H1 (cell line): ENCODE data around the gene CSRNP3. TPM values are rescaled to one million over a fixed set of nuclear protein-coding genes. Genes with fewer than 3 reads are reported as not detected.

ENCODE experiments used
- CTCF ChIA-PET: fragments of 300-600 bp; sonication (Branson Sonifier 250); formaldehyde crosslinking; loops from one replicate; lab custom pipeline; 2021; ENCODE audit not compliant: partially characterized antibody; lab: Charles Lee
- POLR2A ChIA-PET: fragments of 300-600 bp; sonication (Branson Sonifier 250); formaldehyde crosslinking; loops from one replicate; lab custom pipeline; 2021; ENCODE audit warnings: inconsistent platforms; ENCODE audit not compliant: partially characterized antibody; lab: Charles Lee
- DNase-seq, 2 experiments: peaks; one replicate each; pipeline versions ENCODE4 v3.0.0 to v3.0.0-alpha.2; 2010 to 2022; ENCODE audit warnings: low spot score in 2 of 2, low read depth in 1 of 2, mixed read lengths in 1 of 2
- FAIRE-seq: peaks from 2 replicates; lab custom pipeline; 2011; peaks lifted over from hg19 to GRCh38; lab: Jason Lieb, UNC
- H2AFZ ChIP-seq: 2 replicates; pipeline ENCODE4 v1.8.1; 2012; ENCODE audit warnings: low read length, inconsistent platforms
- H2AK5ac ChIP-seq: 2 replicates; pipeline ENCODE4 v1.6.1; 2013; ENCODE audit warnings: low read depth, low read length
- H2BK120ac ChIP-seq: replicated peaks from 2 replicates; pipeline ENCODE3; 2013; ENCODE audit warnings: low read depth, low read length, inconsistent platforms
- H2BK12ac ChIP-seq: 2 replicates; pipeline ENCODE4 v1.6.1; 2013; ENCODE audit warnings: low read depth, low read length
- H2BK15ac ChIP-seq: 2 replicates; pipeline ENCODE4 v1.6.1; 2013; ENCODE audit warnings: low read length
- H2BK20ac ChIP-seq: 2 replicates; pipeline ENCODE4 v1.6.1; 2013; ENCODE audit warnings: low read length
- H2BK5ac ChIP-seq: 2 replicates; pipeline ENCODE4 v1.6.1; 2013; ENCODE audit warnings: low read depth, low read length
- H3K14ac ChIP-seq: 2 replicates; pipeline ENCODE4 v1.6.1; 2013; ENCODE audit warnings: inconsistent platforms; ENCODE audit not compliant: insufficient read length
- H3K18ac ChIP-seq: 2 replicates; pipeline ENCODE4 v1.6.1; 2013; ENCODE audit warnings: low read length; ENCODE audit errors: extremely low read depth
- H3K23ac ChIP-seq: 2 replicates; pipeline ENCODE4 v1.6.1; 2013; ENCODE audit warnings: inconsistent platforms; ENCODE audit not compliant: insufficient read length
- H3K23me2 ChIP-seq: 2 replicates; pipeline ENCODE4 v1.6.1; 2013; ENCODE audit warnings: low read depth, low read length
- H3K27ac ChIP-seq: 2 replicates; pipeline ENCODE4 v1.6.1; 2011; ENCODE audit warnings: low read depth, low read length, inconsistent platforms
- H3K27me3 ChIP-seq, 4 experiments: replicated peaks in 1 of 4; 1 replicate in 1 of 4; 2 replicates in 3 of 4; pipeline versions ENCODE4 v1.6.1 to v1.8.1; 2011 to 2013; ENCODE audit warnings: low read length in 3 of 4, mild to moderate bottlenecking in 3 of 4, inconsistent platforms in 2 of 4, mixed read lengths in 2 of 4, moderate library complexity in 1 of 4; ENCODE audit not compliant: control insufficient read depth in 3 of 4, insufficient read depth in 3 of 4; ENCODE audit errors: extremely low read depth in 1 of 4
- H3K36me3 ChIP-seq, 4 experiments: 2 replicates each; pipeline versions ENCODE4 v1.6.1 to v1.8.1; 2011 to 2013; ENCODE audit warnings: mild to moderate bottlenecking in 4 of 4, low read length in 3 of 4, moderate library complexity in 2 of 4, control low read depth in 1 of 4, inconsistent platforms in 1 of 4; ENCODE audit not compliant: insufficient read depth in 4 of 4, control insufficient read depth in 2 of 4
- H3K4ac ChIP-seq: replicated peaks from 2 replicates; pipeline ENCODE3; 2013; ENCODE audit warnings: low read length, low read depth, mixed read lengths, inconsistent platforms; ENCODE audit not compliant: insufficient read length
- H3K4me1 ChIP-seq, 4 experiments: replicated peaks in 1 of 4; 1 replicate in 1 of 4; 2 replicates in 3 of 4; pipeline versions ENCODE4 v1.6.1 to v1.8.1; 2011 to 2013; ENCODE audit warnings: low read length in 3 of 4, inconsistent platforms in 2 of 4, mixed read lengths in 1 of 4; ENCODE audit not compliant: insufficient read depth in 4 of 4, control insufficient read depth in 3 of 4
- H3K4me2 ChIP-seq, 2 experiments: 2 replicates each; pipeline versions ENCODE4 v1.6.1 to v1.8.1; 2011 to 2013; ENCODE audit warnings: low read depth in 2 of 2, low read length in 2 of 2, control low read depth in 1 of 2, inconsistent platforms in 1 of 2, mild to moderate bottlenecking in 1 of 2; ENCODE audit not compliant: insufficient read depth in 1 of 2
- H3K4me3 ChIP-seq, 4 experiments: fragments of 200-600, 300-600 bp in 1 of 4; sonication (generic), shearing (Covaris generic), sonication (Bioruptor Twin) in 1 of 4; 2 replicates each; pipeline versions ENCODE4 v1.5.1 to v1.8.1; 2011 to 2016; ENCODE audit warnings: low read length in 4 of 4, low read depth in 3 of 4, control low read depth in 2 of 4, inconsistent platforms in 2 of 4, mild to moderate bottlenecking in 2 of 4, mixed read lengths in 1 of 4, moderate library complexity in 1 of 4; ENCODE audit not compliant: insufficient read depth in 2 of 4; ENCODE audit errors: extremely low read depth in 1 of 4
- H3K56ac ChIP-seq: replicated peaks from 2 replicates; pipeline ENCODE3; 2013; ENCODE audit warnings: low read depth, mild to moderate bottlenecking, mixed read lengths, low read length, inconsistent platforms; ENCODE audit not compliant: insufficient read length
- H3K79me1 ChIP-seq: 2 replicates; pipeline ENCODE4 v1.6.1; 2013; ENCODE audit warnings: low read depth, low read length, control low read depth
- H3K79me2 ChIP-seq, 2 experiments: 2 replicates each; pipeline versions ENCODE4 v1.6.1 to v1.8.1; 2012 to 2013; ENCODE audit warnings: low read length in 2 of 2, mild to moderate bottlenecking in 2 of 2, inconsistent platforms in 1 of 2; ENCODE audit not compliant: insufficient read depth in 2 of 2, control insufficient read depth in 1 of 2
- H3K9ac ChIP-seq, 4 experiments: replicated peaks in 1 of 4; 1 replicate in 1 of 4; 2 replicates in 3 of 4; pipeline versions ENCODE4 v1.6.1 to v1.8.1; 2011 to 2013; ENCODE audit warnings: low read depth in 3 of 4, low read length in 3 of 4, control low read depth in 2 of 4, mild to moderate bottlenecking in 2 of 4, moderate library complexity in 2 of 4, inconsistent platforms in 1 of 4; ENCODE audit errors: extremely low read depth in 1 of 4
- H3K9me3 ChIP-seq, 2 experiments: 2 replicates each; pipeline versions ENCODE4 v1.6.1 to v1.8.1; 2012 to 2013; ENCODE audit warnings: mild to moderate bottlenecking in 2 of 2, moderate library complexity in 2 of 2, control low read depth in 1 of 2, inconsistent platforms in 1 of 2, low read depth in 1 of 2, low read length in 1 of 2, mixed read lengths in 1 of 2; ENCODE audit not compliant: insufficient read depth in 2 of 2
- H4K20me1 ChIP-seq, 2 experiments: replicated peaks in 1 of 2; 2 replicates each; pipeline versions ENCODE3 to v1.8.1; 2011 to 2013; ENCODE audit warnings: inconsistent platforms in 2 of 2, low read length in 2 of 2, mild to moderate bottlenecking in 1 of 2; ENCODE audit not compliant: insufficient read depth in 2 of 2, control insufficient read depth in 1 of 2
- H4K5ac ChIP-seq: 2 replicates; pipeline ENCODE4 v1.6.1; 2013; ENCODE audit warnings: low read length, low read depth, mixed read lengths, inconsistent platforms; ENCODE audit not compliant: insufficient read length
- H4K8ac ChIP-seq: 2 replicates; pipeline ENCODE4 v1.8.0; 2013; ENCODE audit warnings: mild to moderate bottlenecking, moderate library complexity, low read length, inconsistent platforms; ENCODE audit not compliant: insufficient read depth; ENCODE audit errors: extremely low read depth
- H4K91ac ChIP-seq: replicated peaks from 2 replicates; pipeline ENCODE3; 2013; ENCODE audit warnings: low read length, mixed read lengths, inconsistent platforms; ENCODE audit not compliant: insufficient read length
- HDAC2 ChIP-seq, 2 experiments: fragments of 300-600 bp in 1 of 2; sonication (generic) in 1 of 2; IDR thresholded peaks; 2 replicates each; pipeline ENCODE4 v1.6.1; 2011 to 2012; ENCODE audit warnings: low read depth in 2 of 2, low read length in 2 of 2, mild to moderate bottlenecking in 2 of 2, moderate library complexity in 2 of 2, borderline replicate concordance in 1 of 2, inconsistent platforms in 1 of 2
- WGBS, 2 experiments: shearing (Covaris generic) in 1 of 2; methylation state at CpG; one replicate each; pipeline versions ENCODE4 v1.1.6 to v1.1.7; 2013 to 2015; ENCODE audit warnings: low lambda C conversion rate in 2 of 2, mixed read lengths in 2 of 2, inconsistent platforms in 1 of 2, low coverage in 1 of 2, missing lambda C conversion rate in 1 of 2; ENCODE audit not compliant: insufficient replicate concordance in 2 of 2, insufficient coverage in 1 of 2, insufficient read length in 1 of 2; ENCODE audit errors: extremely low coverage in 1 of 2, missing lambda C conversion rate in 1 of 2; 5-methylcytosine and 5-hydroxymethylcytosine counted together
- polyA plus RNA-seq, 7 experiments: library from polyadenylated mRNA; depleted of rRNA in 3 of 7; stranded (reverse) in 5 of 7; unstranded in 2 of 7; fragments of >200 nt in 5 of 7; fragments of 200-250 nt in 2 of 7; gene quantifications; 1 replicate in 5 of 7; 2 replicates in 1 of 7; 4 replicates in 1 of 7; pipeline versions ENCODE4 v1.2.1 to v1.2.3, GENCODE V29; 2011 to 2013; ENCODE audit warnings: missing spikeins in 2 of 7, mixed read lengths in 2 of 7
- total RNA-seq: library from RNA; stranded (reverse); fragmentation: NEBNext Ultra II Directional; extraction: Animal tissue kit (Norgen Biotek cat#: 25700); gene quantifications from 2 replicates; pipeline ENCODE4 v1.2.1, GENCODE V29; 2021

CSRNP3 gene
- total and polyA plus RNA-seq, 2 of the 8 experiments (the other 6 are each of a cell fraction or from before 2014, with no cell fraction given) = 1.3 to 6.5 TPM

GRCh38 chr2:165576409-165577154 lies 107.1 kb downstream of the CSRNP3 start:
- no peak overlapping the region for H3K14ac ChIP-seq
- peaks cover 0 to 5% (median 1%) of the 10 kb centered on the region in 4 experiments; a peak in 4 of 7 replicates for H3K4me1 ChIP-seq
- H3K4me3 ChIP-seq = no peak overlapping the region
- no peak overlapping the region for H3K4me2 ChIP-seq
- no peaks in the 10 kb centered on the region for H3K79me1 ChIP-seq
- H2BK15ac ChIP-seq = no peak overlapping the region
- no peak overlapping the region for H2BK20ac ChIP-seq
- H3K56ac ChIP-seq = no peak overlapping the region
- H3K9me3 ChIP-seq = no peaks in the 10 kb centered on the region
- no peak overlapping the region for H3K4ac ChIP-seq
- no peak overlapping the region for H3K18ac ChIP-seq
- no peak overlapping the region for H2BK12ac ChIP-seq
- no peaks in the 10 kb centered on the region for H4K20me1 ChIP-seq
- H4K8ac ChIP-seq = no peak overlapping the region
- no peaks in the 10 kb centered on the region for H3K79me2 ChIP-seq
- H2BK120ac ChIP-seq = no peak overlapping the region
- CTCF ChIA-PET = interaction anchor here (1.5 kb wide), 2 partner anchors 13 to 25 kb away, joined by 3 to 5 read pairs; no protein-coding TSS in a partner anchor
- H3K27ac ChIP-seq = no peak overlapping the region
- DNase-seq = no peak
- 86% methylated on average over 3 of the region's 3 CpGs; no CpG with 5 or more reads in 1 of the 2 experiments for WGBS, 2 experiments
- no peaks in the 10 kb centered on the region for H3K36me3 ChIP-seq
- H2BK5ac ChIP-seq = no peak overlapping the region
- H4K91ac ChIP-seq = no peak overlapping the region
- H4K5ac ChIP-seq = no peak overlapping the region
- no peak for FAIRE-seq
- no peak overlapping the region for H3K9ac ChIP-seq
- no peak overlapping the region for H2AFZ ChIP-seq
- no peak overlapping the region for H2AK5ac ChIP-seq
- no peak for TF ChIP-seq HDAC2 (IDR thresholded peaks at IDR 0.05; ENCODE audit: borderline replicate concordance in 1 of 2, low read depth in 2 of 2, low read length in 2 of 2)
- peaks cover 2% of the 10 kb centered on the region; the same call in 1 of the 2 replicates for H3K23me2 ChIP-seq
- H3K27me3 ChIP-seq = no peaks in the 10 kb centered on the region
- no peak overlapping the region for H3K23ac ChIP-seq
- POLR2A ChIA-PET = no interaction called here
